Endothelial cell (in vitro differentiated cells): Measurements from ENCODE around the gene HYAL4. TPM values are rescaled to one million over a fixed set of nuclear protein-coding genes. Genes with fewer than 3 reads are reported as not detected.
"Not testable (repeated sequence)": the region's sequence is repeated elsewhere in the genome, so short reads cannot be mapped to it uniquely, and the experiment has no call there.

Source experiments
- DNase-seq: peaks from one replicate; pipeline ENCODE4 v3.0.0; 2021; ENCODE audit warnings: low spot score
- H3K27ac Mint-ChIP-seq: one replicate; pipeline ENCODE4 v1.8.0; 2021; ENCODE audit warnings: mixed read lengths, inconsistent platforms; ENCODE audit not compliant: unreplicated experiment
- H3K27me3 Mint-ChIP-seq: one replicate; pipeline ENCODE4 v1.8.0; 2021; ENCODE audit warnings: mild to moderate bottlenecking, moderate library complexity, mixed read lengths, inconsistent platforms; ENCODE audit not compliant: unreplicated experiment
- H3K36me3 Mint-ChIP-seq: one replicate; pipeline ENCODE4 v1.8.0; 2021; ENCODE audit warnings: mild to moderate bottlenecking, low read depth, mixed read lengths, inconsistent platforms; ENCODE audit not compliant: unreplicated experiment
- H3K4me1 Mint-ChIP-seq: one replicate; pipeline ENCODE4 v1.8.0; 2021; ENCODE audit warnings: mild to moderate bottlenecking, mixed read lengths, inconsistent platforms; ENCODE audit not compliant: unreplicated experiment
- H3K4me3 Mint-ChIP-seq: one replicate; pipeline ENCODE4 v1.8.0; 2021; ENCODE audit warnings: mild to moderate bottlenecking, mixed read lengths, inconsistent platforms; ENCODE audit not compliant: unreplicated experiment
- H3K9me3 Mint-ChIP-seq: one replicate; pipeline ENCODE4 v1.8.0; 2021; ENCODE audit warnings: mixed read lengths, inconsistent platforms; ENCODE audit not compliant: unreplicated experiment
- total RNA-seq: library from RNA; stranded (reverse); fragmentation: NEBNext Ultra II Directional; extraction: Animal tissue kit (Norgen Biotek cat#: 25700); gene quantifications from one replicate; pipeline ENCODE4 v1.2.1, GENCODE V29; 2021; ENCODE audit not compliant: unreplicated experiment
- TF ChIP-seq, protein P1 (sequence below): fragments of 200-600 bp; sonication (generic); IDR thresholded peaks from one replicate; pipeline ENCODE4 v1.5.0; 2021; ENCODE audit warnings: antibody characterized with exemption; ENCODE audit not compliant: unreplicated experiment

HYAL4 gene
- total RNA-seq, 1 donor from 2014 or later, result 3.1 TPM

DNA sequence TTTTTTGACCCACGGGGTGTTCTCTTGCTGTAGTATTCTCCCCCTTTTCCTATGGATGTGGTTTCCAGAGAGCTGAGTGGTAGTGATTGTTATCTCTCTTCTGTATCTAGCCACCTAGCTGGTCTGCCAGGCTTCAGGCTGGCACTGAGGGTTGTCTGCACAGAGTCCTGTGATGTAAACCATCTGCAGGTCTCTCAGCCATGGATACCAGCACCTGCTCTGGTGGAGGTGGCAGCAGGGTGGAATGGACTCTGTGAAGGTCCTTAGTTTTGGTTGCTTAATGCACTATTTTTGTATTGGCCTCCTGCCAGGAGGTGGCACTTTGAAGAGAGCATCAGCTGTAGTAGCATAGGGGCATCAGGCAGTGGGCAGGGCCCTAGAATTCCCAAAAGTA lies 851 bp downstream of the HYAL4 start:
- Mint-ChIP-seq H3K9me3 (no peaks in the 10 kb centered on the region), H3K4me3 (no peak overlapping the region), H3K36me3 (peaks cover 4% of the 10 kb centered on the region), H3K27ac (no peak overlapping the region), H3K27me3 (peaks cover 6% of the 10 kb centered on the region), H3K4me1 (peaks cover 20% of the 10 kb centered on the region)
- no peak for DNase-seq
- TF ChIP-seq, protein P1, sequence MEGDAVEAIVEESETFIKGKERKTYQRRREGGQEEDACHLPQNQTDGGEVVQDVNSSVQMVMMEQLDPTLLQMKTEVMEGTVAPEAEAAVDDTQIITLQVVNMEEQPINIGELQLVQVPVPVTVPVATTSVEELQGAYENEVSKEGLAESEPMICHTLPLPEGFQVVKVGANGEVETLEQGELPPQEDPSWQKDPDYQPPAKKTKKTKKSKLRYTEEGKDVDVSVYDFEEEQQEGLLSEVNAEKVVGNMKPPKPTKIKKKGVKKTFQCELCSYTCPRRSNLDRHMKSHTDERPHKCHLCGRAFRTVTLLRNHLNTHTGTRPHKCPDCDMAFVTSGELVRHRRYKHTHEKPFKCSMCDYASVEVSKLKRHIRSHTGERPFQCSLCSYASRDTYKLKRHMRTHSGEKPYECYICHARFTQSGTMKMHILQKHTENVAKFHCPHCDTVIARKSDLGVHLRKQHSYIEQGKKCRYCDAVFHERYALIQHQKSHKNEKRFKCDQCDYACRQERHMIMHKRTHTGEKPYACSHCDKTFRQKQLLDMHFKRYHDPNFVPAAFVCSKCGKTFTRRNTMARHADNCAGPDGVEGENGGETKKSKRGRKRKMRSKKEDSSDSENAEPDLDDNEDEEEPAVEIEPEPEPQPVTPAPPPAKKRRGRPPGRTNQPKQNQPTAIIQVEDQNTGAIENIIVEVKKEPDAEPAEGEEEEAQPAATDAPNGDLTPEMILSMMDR, result no peak

DNA sequence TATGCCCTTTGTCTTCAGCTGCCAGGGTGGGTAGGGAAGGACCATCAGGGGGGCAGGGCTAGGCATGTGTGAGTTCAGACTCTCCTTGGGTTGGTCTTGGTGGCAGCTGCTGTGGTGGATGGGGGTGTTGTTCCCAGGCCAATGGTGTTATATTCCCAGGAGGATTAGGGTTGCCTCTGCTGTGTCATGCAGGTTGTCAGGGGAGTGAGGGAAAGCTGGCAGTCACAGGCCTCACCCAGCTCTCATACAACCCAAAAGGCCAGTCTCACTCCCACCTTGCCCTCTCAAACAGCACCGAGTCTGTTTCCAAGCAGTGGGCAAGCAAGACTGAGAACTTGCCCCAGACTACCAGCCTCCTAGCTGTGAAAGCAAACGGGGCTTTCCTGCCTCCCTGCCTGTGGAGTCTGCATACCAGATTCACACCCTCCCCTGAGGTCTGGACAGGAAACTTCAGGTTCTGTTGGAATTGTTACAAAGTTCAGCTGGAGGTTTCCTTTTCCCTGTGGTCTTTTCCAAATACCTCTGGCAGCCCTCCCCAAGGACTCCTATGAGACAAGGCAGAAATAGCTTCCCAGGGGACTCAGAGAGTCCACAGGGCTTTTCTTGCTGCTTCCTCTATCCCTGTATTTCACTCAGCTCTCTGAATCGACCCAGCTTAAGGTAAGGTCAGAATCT lies 1.4 kb downstream of the HYAL4 start:
- Mint-ChIP-seq H3K9me3 (no peaks in the 10 kb centered on the region), H3K4me3 (peak overlapping the region; percentile 77), H3K27me3 (peaks cover 6% of the 10 kb centered on the region), H3K27ac (peak overlapping the region; percentile 55), H3K36me3 (peaks cover 4% of the 10 kb centered on the region), H3K4me1 (peaks cover 20% of the 10 kb centered on the region)
- TF ChIP-seq, protein P1, result no peak
- peak; percentile 26 for DNase-seq

DNA sequence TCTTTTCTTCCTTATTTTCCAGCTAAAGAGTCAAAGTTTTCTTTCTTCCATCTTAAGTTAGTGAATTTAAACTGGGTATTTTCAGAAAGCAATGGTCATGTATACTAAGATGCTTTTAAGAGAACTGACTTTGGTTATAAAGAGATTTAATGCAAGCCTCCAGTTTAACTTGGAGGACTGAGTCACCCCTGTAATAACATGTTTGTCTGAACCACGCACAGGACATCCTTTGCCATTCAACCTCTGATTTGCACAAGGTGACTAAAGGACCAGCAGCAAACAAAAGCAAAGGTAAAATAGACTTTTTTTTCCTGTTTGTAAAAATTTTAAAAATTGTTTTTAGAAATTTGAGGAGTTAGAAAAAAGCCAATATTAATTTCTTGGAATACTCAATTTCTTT lies 2.9 kb downstream of the HYAL4 start:
- H3K27ac Mint-ChIP-seq, result no peak overlapping the region
- peaks cover 4% of the 10 kb centered on the region for H3K36me3 Mint-ChIP-seq
- H3K9me3 Mint-ChIP-seq, result no peaks in the 10 kb centered on the region
- H3K4me3 Mint-ChIP-seq, result no peak overlapping the region
- H3K27me3 Mint-ChIP-seq, result peaks cover 6% of the 10 kb centered on the region
- TF ChIP-seq, protein P1, result no peak
- no peak for DNase-seq
- peaks cover 20% of the 10 kb centered on the region for H3K4me1 Mint-ChIP-seq

DNA sequence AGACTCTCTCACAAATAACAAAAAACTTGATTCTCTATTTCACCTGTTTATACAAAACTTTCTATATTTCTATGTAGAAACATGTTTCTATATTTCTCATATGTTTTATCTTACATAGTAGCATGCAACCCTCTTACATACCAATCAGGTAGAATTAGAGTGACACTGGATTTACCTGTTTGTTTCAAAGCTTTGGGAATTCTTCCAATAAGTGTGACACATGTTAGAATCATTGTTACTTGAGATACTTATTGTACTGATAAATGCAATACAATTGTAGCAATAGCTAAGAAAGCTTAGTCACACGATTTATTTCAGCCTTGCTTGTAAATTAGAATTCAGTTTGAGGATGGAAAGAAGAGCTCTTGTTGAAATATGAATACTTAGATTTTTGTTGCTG lies 4.9 kb downstream of the HYAL4 start:
- peaks cover 4% of the 10 kb centered on the region for H3K36me3 Mint-ChIP-seq

DNA sequence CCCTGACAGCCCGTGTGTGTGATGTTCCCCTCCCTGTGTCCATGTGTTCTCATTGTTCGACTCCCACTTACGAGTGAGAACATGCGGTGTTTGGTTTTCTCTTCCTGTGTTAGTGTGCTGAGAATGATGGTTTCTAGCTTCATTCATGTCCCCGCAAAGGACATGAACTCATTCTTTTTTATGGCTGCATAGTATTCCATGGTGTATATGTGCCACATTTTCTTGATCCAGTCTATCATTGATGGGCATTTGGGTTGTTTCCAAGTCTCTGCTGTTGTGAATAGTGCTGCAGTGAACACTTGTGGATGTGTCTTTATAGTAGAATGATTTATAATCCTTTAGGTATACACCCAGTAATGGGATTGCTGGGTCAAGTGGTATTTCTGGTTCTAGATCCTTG lies 6.4 kb downstream of the HYAL4 start:
- not testable (repeated sequence) for H3K27ac Mint-ChIP-seq, DNase-seq, H3K9me3 Mint-ChIP-seq, H3K36me3 Mint-ChIP-seq, H3K4me3 Mint-ChIP-seq, H3K27me3 Mint-ChIP-seq
- peaks cover 10% of the 10 kb centered on the region for H3K4me1 Mint-ChIP-seq

More for the DNA sequence above, 4.9 kb downstream of the HYAL4 start:
- peaks cover 20% of the 10 kb centered on the region for H3K4me1 Mint-ChIP-seq
- no peak for DNase-seq
- TF ChIP-seq, protein P1, result no peak
- H3K9me3 Mint-ChIP-seq, result no peaks in the 10 kb centered on the region
- no peak overlapping the region for H3K4me3 Mint-ChIP-seq
- peaks cover 6% of the 10 kb centered on the region for H3K27me3 Mint-ChIP-seq
- no peak overlapping the region for H3K27ac Mint-ChIP-seq

DNA sequence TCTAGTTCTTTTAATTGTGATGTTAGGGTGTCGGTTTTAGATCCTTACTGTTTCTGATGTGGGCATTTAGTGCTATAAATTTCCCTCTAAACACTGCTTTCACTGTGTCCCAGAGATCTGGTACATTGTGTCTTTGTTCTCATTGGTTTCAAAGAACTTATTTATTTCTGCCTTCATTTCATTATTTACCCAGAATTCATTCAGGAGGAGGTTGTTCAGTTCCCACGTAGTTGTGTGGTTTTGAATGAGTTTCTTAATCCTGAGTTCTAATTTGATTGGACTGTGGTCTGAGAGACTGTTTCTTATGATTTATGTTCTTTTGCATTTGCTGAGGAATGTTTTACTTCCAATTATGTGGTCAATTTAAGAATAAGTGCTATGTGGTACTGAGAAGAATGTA lies 9.3 kb downstream of the HYAL4 start:
- not testable (repeated sequence) for H3K4me3 Mint-ChIP-seq, H3K27ac Mint-ChIP-seq, H3K36me3 Mint-ChIP-seq, DNase-seq, H3K27me3 Mint-ChIP-seq, H3K9me3 Mint-ChIP-seq, H3K4me1 Mint-ChIP-seq

DNA sequence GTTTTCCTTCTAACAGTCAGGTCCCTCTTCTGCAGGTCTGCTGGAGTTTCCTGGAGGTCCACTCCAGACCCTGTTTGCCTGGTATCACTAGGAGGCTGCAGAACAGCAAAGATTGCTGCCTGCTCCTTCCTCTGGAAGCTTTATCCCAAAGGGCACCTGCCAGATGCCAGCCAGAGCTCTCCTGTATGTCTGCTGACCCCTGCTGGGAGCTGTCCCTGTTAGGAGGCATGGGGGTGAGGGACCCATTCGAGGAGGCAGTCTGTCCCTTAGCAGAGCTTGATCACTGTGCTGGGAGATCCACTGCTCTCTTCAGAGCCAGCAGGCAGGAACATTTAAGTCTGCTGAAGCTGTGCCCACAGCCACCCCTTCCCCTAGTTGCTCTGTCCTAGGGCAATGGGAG lies 11.5 kb downstream of the HYAL4 start:
- H3K4me3 Mint-ChIP-seq, H3K27ac Mint-ChIP-seq, H3K36me3 Mint-ChIP-seq, H3K27me3 Mint-ChIP-seq, H3K9me3 Mint-ChIP-seq, DNase-seq, H3K4me1 Mint-ChIP-seq: not testable (repeated sequence)
